AG04450 (cell line): Measurements from ENCODE around the gene PNPLA7. TPM values are rescaled to one million over a fixed set of nuclear protein-coding genes. Genes with fewer than 3 reads are reported as not detected.

ENCODE experiments used
- CTCF ChIA-PET: fragments of 300-600, 350-600 bp; formaldehyde crosslinking; extraction: SDS; loops from one replicate; lab custom pipeline; 2022; ENCODE audit warnings: antibody characterized with exemption, inconsistent platforms; lab: Charles Lee
- POLR2A ChIA-PET: fragments of 350-600 bp; formaldehyde crosslinking; extraction: SDS; loops from one replicate; lab custom pipeline; 2021; ENCODE audit warnings: antibody characterized with exemption, inconsistent platforms; lab: Yijun Ruan, JAX
- DNase-seq: peaks from one replicate; pipeline ENCODE4 v3.0.0-alpha.2; 2011; ENCODE audit warnings: low read depth, low spot score
- H3K27ac ChIP-seq: one replicate; pipeline ENCODE4 v1.5.1; 2012; ENCODE audit warnings: low read depth, low read length, control low read depth
- H3K27me3 ChIP-seq: one replicate; pipeline ENCODE4 v1.6.0; 2012; ENCODE audit warnings: low read length; ENCODE audit not compliant: control insufficient read depth, insufficient read depth
- H3K4me3 ChIP-seq: 2 replicates; pipeline ENCODE4 v1.5.1; 2011; ENCODE audit warnings: mild to moderate bottlenecking, low read depth, low read length, control low read depth
- H3K9me3 ChIP-seq: 2 replicates; pipeline ENCODE4 v1.5.1; 2012; ENCODE audit warnings: low read length; ENCODE audit not compliant: control insufficient read depth, insufficient read depth
- polyA plus RNA-seq: library from polyadenylated mRNA; depleted of rRNA; stranded (reverse); fragments of >200 nt; gene quantifications from 2 replicates; pipeline ENCODE4 v1.2.3, GENCODE V29; 2011
- TF ChIP-seq, protein P1 (sequence below): IDR thresholded peaks from 2 replicates; pipeline ENCODE4 v1.5.1; 2011; ENCODE audit warnings: low read depth, low read length, control low read depth, inconsistent platforms

PNPLA7 gene
- polyA plus RNA-seq, 1 experiment: 0.26 TPM

DNA sequence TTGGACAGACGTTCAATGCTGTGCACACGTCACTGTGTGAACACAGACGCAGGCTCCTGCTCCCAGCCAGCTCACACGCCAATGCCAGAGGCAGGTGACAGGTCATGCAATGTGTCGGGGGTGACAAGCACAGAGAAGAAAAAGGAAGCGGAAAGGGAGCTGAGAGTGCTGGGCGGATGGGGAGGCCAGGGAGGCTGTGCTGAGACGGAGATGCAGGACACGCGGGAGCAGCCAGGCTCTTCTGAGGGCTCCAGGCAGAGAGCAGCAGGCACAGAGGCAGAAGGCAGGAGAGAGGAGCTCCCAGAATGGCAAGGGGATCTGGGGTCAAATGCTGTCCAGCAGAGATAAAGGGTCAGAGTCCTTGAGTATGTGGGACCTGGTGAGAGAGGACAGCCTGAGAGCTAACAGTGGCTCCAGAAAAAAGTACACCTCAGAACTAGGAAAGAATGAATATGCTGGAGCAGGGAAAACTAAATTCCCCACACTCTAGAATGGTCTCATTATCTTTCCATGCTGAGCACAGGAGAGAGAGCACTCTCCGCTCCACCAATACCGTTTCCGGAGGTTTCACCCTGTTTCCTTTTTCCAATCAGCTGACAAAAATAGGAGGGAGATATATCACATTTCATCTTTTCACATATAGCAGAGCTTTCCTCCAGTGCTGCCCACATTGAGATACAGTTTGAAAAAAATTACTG is 58.3 kb downstream of the PNPLA7 start:
- Histone ChIP-seq H3K4me3 (no peak overlapping the region), H3K27ac (no peak overlapping the region), H3K9me3 (peaks cover 20% of the 10 kb centered on the region), H3K27me3 (peaks cover 23% of the 10 kb centered on the region)
- CTCF ChIA-PET: no interaction called here
- TF ChIP-seq, protein P1, sequence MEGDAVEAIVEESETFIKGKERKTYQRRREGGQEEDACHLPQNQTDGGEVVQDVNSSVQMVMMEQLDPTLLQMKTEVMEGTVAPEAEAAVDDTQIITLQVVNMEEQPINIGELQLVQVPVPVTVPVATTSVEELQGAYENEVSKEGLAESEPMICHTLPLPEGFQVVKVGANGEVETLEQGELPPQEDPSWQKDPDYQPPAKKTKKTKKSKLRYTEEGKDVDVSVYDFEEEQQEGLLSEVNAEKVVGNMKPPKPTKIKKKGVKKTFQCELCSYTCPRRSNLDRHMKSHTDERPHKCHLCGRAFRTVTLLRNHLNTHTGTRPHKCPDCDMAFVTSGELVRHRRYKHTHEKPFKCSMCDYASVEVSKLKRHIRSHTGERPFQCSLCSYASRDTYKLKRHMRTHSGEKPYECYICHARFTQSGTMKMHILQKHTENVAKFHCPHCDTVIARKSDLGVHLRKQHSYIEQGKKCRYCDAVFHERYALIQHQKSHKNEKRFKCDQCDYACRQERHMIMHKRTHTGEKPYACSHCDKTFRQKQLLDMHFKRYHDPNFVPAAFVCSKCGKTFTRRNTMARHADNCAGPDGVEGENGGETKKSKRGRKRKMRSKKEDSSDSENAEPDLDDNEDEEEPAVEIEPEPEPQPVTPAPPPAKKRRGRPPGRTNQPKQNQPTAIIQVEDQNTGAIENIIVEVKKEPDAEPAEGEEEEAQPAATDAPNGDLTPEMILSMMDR: no peak
- POLR2A ChIA-PET: no interaction called here
- no peak for DNase-seq

DNA sequence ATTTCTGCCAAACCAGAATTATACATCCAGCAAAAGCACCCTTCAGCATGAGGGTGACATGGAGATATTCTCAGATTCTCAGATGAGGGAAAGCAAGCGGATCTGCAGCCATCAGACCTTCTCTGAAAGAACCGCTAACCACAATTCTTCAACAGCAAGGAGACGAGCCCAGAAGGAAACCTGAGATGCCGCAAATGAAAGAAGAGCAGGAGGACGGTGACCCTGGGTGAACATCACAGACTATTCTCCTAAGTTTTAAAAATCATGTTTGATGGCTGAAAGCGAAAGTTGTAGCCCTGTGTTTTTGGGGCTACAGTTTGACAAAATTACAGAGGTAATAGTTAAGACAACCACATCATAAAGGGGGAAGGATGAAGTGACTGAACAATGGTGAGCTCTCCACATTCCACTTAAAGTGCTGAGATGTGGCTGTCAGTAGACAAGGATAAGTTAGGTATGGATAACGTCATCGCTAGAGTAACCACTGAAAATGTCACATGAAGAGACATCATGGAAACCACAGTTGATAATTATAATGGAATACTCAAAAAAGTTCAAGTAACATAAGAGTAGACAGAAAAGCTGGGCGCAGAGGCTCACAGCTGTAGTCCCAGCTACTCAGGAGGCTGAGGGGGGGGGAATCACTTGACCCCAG is 59.5 kb downstream of the PNPLA7 start:
- ChIA-PET POLR2A (interaction anchor here (0.6 kb wide), 1 partner anchor 59 kb away, joined by 3 read pairs; the partner anchor contains the start of gene PNPLA7), CTCF (interaction anchor here (0.6 to 1.5 kb wide), 2 partner anchors 23 to 47 kb away, joined by 3 to 4 read pairs; no protein-coding TSS in a partner anchor)
- Histone ChIP-seq H3K9me3 (peaks cover 20% of the 10 kb centered on the region), H3K27ac (no peak overlapping the region), H3K27me3 (peaks cover 25% of the 10 kb centered on the region), H3K4me3 (no peak overlapping the region)
- TF ChIP-seq, protein P1: no peak
- no peak for DNase-seq

DNA sequence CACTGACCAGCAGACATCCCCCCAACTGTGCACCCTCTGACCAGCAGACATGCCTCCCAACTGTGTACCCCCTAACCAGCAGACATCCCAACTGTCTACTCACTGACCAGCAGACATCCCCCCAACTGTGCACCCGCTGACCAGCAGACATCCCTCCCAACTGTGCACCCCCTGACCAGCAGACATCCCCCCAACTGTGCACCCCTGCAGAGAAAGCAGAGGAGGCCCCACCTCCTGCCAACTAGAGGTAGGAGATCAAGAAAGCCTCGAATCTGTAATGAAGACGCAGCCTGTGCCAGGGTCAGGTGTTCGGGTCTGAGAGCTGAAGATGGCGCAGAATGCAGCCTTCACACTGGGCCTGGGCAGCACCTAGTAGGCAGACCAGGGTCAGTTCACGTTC is 61.3 kb downstream of the PNPLA7 start:
- TF ChIP-seq, protein P1: no peak
- Histone ChIP-seq H3K27ac (no peak overlapping the region), H3K27me3 (peaks cover 26% of the 10 kb centered on the region), H3K9me3 (peaks cover 12% of the 10 kb centered on the region), H3K4me3 (no peak overlapping the region)
- ChIA-PET CTCF (no interaction called here), POLR2A (no interaction called here)
- no peak for DNase-seq

DNA sequence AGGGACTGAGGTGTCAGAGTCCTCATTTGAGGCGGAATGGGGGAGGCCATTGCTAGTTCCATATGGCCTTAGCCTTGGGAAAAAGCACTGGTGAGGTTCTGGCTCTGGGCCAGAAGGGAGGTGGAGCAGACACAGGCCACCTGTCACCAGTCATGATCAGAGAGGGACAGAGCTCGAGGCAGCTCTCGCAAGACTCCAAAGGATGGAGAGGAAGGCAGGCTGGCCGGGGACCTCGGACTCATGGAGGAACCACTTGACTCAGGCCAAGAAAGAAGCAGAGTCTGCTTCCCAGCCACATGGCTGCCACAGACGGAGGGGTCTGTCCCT is 61.9 kb downstream of the PNPLA7 start:
- Histone ChIP-seq H3K9me3 (peaks cover 6% of the 10 kb centered on the region), H3K27me3 (peaks cover 26% of the 10 kb centered on the region), H3K4me3 (no peak overlapping the region), H3K27ac (no peak overlapping the region)
- POLR2A ChIA-PET: interaction anchor here (0.5 kb wide), 1 partner anchor 36 kb away, joined by 3 read pairs; no protein-coding TSS in a partner anchor
- CTCF ChIA-PET: no interaction called here
- TF ChIP-seq, protein P1: no peak
- DNase-seq: no peak
